Progenitor cell of endocrine pancreas (in vitro differentiated cells): ENCODE measurements around the gene ORAI3. TPM values are rescaled to one million over a fixed set of nuclear protein-coding genes. Genes with fewer than 3 reads are reported as not detected.

ENCODE experiments used
- DNase-seq: peaks from one replicate; pipeline ENCODE4 v3.0.0; 2021; ENCODE audit warnings: low spot score; ENCODE audit not compliant: unreplicated experiment
- H3K27ac Mint-ChIP-seq: 2 replicates; pipeline ENCODE4 v1.8.0; 2021; ENCODE audit warnings: mild to moderate bottlenecking, moderate library complexity, mixed read lengths
- H3K27me3 Mint-ChIP-seq: 2 replicates; pipeline ENCODE4 v1.8.0; 2021; ENCODE audit warnings: mixed read lengths
- H3K36me3 Mint-ChIP-seq: 2 replicates; pipeline ENCODE4 v1.8.0; 2022; ENCODE audit warnings: mixed read lengths; ENCODE audit not compliant: insufficient read depth
- H3K4me1 Mint-ChIP-seq: 2 replicates; pipeline ENCODE4 v1.8.0; 2021; ENCODE audit warnings: low read depth, mixed read lengths
- H3K4me3 Mint-ChIP-seq: 2 replicates; pipeline ENCODE4 v1.8.0; 2021; ENCODE audit warnings: low read depth, mild to moderate bottlenecking, moderate library complexity, mixed read lengths
- H3K9me3 Mint-ChIP-seq: 2 replicates; pipeline ENCODE4 v1.8.0; 2021; ENCODE audit warnings: low read depth, mixed read lengths
- CTCF ChIP-seq: fragments of 200-600 bp; sonication (generic); IDR thresholded peaks from one replicate; pipeline ENCODE4 v1.5.0; 2021; ENCODE audit warnings: antibody characterized with exemption, mild to moderate bottlenecking; ENCODE audit not compliant: unreplicated experiment
- total RNA-seq: library from RNA; stranded (reverse); gene quantifications from 2 replicates; pipeline ENCODE4 v1.2.1, GENCODE V29; 2021

Gene ORAI3
- total RNA-seq, 1 donor from 2014 or later, result 19.1 TPM

GRCh38 chr16:30958175-30959079 lies 9.6 kb downstream of the ORAI3 start:
- Mint-ChIP-seq H3K4me3 (peak overlapping the region; percentile 89), H3K36me3 (peaks cover 18% of the 10 kb centered on the region), H3K4me1 (peaks cover 9% of the 10 kb centered on the region), H3K9me3 (no peaks in the 10 kb centered on the region), H3K27ac (peak overlapping the region; percentile 96), H3K27me3 (no peaks in the 10 kb centered on the region)
- DNase-seq, result peak; percentile 63
- no peak for TF ChIP-seq CTCF

DNA sequence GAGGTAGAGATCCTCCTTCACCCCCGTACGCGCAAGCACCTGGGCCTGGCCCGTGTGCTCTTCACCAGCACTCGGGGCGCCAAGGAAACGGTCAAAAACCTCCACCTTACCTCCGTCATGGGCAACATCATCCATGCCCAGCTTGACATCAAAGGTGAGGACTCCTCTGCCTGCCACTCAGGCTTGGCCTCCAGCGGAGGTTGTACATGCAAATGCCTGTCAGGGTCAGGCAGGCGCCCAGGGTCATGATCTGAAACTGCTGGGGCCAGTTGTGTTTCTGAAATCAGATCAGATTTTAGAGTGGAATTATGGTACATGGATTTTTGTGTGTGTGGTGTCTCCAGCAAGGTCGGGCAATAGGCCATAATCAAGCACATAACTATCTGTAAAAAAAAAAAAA lies 12.5 kb downstream of the ORAI3 start:
- Mint-ChIP-seq H3K4me1 (peaks cover 7% of the 10 kb centered on the region), H3K4me3 (no peak overlapping the region)

GRCh38 chr16:30963925-30964511 lies 15.2 kb downstream of the ORAI3 start:
- peaks cover 1% of the 10 kb centered on the region for H3K4me1 Mint-ChIP-seq
- no peak for TF ChIP-seq CTCF
- H3K4me3 Mint-ChIP-seq, result no peak overlapping the region
- DNase-seq, result no peak
- no peaks in the 10 kb centered on the region for H3K9me3 Mint-ChIP-seq
- H3K27ac Mint-ChIP-seq, result no peak overlapping the region
- no peaks in the 10 kb centered on the region for H3K27me3 Mint-ChIP-seq
- H3K36me3 Mint-ChIP-seq, result peaks cover 37% of the 10 kb centered on the region

More for the DNA sequence above, 12.5 kb downstream of the ORAI3 start:
- Mint-ChIP-seq H3K36me3 (peaks cover 26% of the 10 kb centered on the region), H3K27me3 (no peaks in the 10 kb centered on the region), H3K27ac (no peak overlapping the region), H3K9me3 (no peaks in the 10 kb centered on the region)
- no peak for TF ChIP-seq CTCF
- DNase-seq, result no peak

GRCh38 chr16:30964574-30965226 lies 15.8 kb downstream of the ORAI3 start:
- Mint-ChIP-seq H3K27me3 (no peaks in the 10 kb centered on the region), H3K36me3 (peaks cover 38% of the 10 kb centered on the region), H3K4me1 (no peaks in the 10 kb centered on the region), H3K9me3 (no peaks in the 10 kb centered on the region), H3K27ac (peak overlapping the region; percentile 68), H3K4me3 (no peak overlapping the region)
- no peak for DNase-seq
- no peak for TF ChIP-seq CTCF

- H3K4me1 Mint-ChIP-seq, result no peaks in the 10 kb centered on the region
- no peak for TF ChIP-seq CTCF
- no peak overlapping the region for H3K4me3 Mint-ChIP-seq
- no peak for DNase-seq
- H3K36me3 Mint-ChIP-seq, result peaks cover 33% of the 10 kb centered on the region
- H3K9me3 Mint-ChIP-seq, result no peaks in the 10 kb centered on the region
- no peaks in the 10 kb centered on the region for H3K27me3 Mint-ChIP-seq
- no peak overlapping the region for H3K27ac Mint-ChIP-seq
Observed at GRCh38 chr16:30965436-30965835, 16.6 kb downstream of the ORAI3 start.
